Ovary (tissue), 3 donors: ENCODE data around the gene SYVN1.

Experiments
- POLR2A ChIP-seq: fragments of 450-650 bp; IDR thresholded peaks from one replicate; pipeline ENCODE4 v1.6.1; 2017; ENCODE audit warnings: antibody characterized with exemption, mild to moderate bottlenecking, moderate library complexity
- TF ChIP-seq, protein P1 (sequence below), 3 donors: fragments of 450-650 bp in 2 of 3; fragments of 200-600 bp in 1 of 3; IDR thresholded peaks; one replicate each; pipeline versions ENCODE4 v1.5.1 to v1.8.0; 2016 to 2022; ENCODE audit warnings: antibody characterized with exemption in 3 of 3, mild to moderate bottlenecking in 1 of 3
- donor health status: DM: no; HTN: no; CAD: no.

DNA sequence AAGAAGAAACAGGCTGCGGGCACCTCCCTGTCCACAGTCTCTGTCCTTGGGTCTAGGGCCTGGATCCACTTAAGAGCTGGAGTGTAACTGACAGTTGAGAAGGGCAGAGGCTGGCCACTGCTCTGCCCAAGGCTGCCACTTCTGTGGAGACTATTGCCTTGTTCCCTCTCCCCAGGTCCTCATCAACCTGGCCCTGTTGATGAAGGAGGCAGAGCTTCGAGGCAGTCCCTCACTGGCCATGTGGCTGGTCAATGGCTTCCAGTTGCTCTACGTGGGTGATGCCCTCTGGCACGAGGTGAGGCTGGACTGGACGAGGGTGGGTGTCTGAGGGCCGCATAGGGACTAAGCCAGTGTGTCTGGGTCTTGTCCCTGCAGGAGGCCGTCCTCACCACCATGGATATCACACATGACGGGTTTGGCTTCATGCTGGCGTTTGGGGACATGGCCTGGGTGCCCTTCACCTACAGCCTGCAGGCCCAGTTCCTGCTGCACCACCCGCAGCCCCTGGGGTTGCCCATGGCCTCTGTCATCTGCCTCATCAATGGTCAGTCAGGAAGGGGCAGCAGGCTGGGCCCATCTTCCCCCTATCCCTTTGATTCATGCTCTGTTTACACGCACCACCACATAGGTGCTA, 19.7 kb downstream of the SYVN1 start:
- TF ChIP-seq, protein P1, sequence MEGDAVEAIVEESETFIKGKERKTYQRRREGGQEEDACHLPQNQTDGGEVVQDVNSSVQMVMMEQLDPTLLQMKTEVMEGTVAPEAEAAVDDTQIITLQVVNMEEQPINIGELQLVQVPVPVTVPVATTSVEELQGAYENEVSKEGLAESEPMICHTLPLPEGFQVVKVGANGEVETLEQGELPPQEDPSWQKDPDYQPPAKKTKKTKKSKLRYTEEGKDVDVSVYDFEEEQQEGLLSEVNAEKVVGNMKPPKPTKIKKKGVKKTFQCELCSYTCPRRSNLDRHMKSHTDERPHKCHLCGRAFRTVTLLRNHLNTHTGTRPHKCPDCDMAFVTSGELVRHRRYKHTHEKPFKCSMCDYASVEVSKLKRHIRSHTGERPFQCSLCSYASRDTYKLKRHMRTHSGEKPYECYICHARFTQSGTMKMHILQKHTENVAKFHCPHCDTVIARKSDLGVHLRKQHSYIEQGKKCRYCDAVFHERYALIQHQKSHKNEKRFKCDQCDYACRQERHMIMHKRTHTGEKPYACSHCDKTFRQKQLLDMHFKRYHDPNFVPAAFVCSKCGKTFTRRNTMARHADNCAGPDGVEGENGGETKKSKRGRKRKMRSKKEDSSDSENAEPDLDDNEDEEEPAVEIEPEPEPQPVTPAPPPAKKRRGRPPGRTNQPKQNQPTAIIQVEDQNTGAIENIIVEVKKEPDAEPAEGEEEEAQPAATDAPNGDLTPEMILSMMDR (IDR thresholded peaks at IDR 0.05), result no peak
- TF ChIP-seq POLR2A, result no peak
